Urinary bladder (tissue), 2 donors: Measurements from ENCODE around the gene TRIP10. TPM values are rescaled to one million over a fixed set of nuclear protein-coding genes. Genes with fewer than 3 reads are reported as not detected.

Source experiments
- polyA plus RNA-seq: library from polyadenylated mRNA; stranded (reverse); fragments of 200-250 nt; gene quantifications from one replicate; pipeline ENCODE4 v1.2.3, GENCODE V29; 2013
- total RNA-seq: library from RNA; depleted of rRNA; stranded (reverse); fragments of >200 nt; gene quantifications from one replicate; pipeline ENCODE4 v1.2.3, GENCODE V29; 2014
- donor health status: healthy.

TRIP10 gene
- total and polyA plus RNA-seq, 2 donors, result 28.5 to 113 TPM

Other genes with a start within 250 kb of the TRIP10 start
- 2.5 TPM for gene TUBB4A, start 237.4 kb upstream of the TRIP10 start, total RNA-seq
- 2.6 TPM for gene TUBB4A, start 237.4 kb upstream of the TRIP10 start, polyA plus RNA-seq
- gene TNFSF9, start 208.7 kb upstream of the TRIP10 start, total RNA-seq, result 0.53 TPM
- gene TNFSF9, start 208.7 kb upstream of the TRIP10 start, polyA plus RNA-seq, result 0.91 TPM
- gene CD70, start 148.5 kb upstream of the TRIP10 start, total RNA-seq, result not detected
- not detected for gene CD70, start 148.5 kb upstream of the TRIP10 start, polyA plus RNA-seq
- gene TNFSF14, start 69.5 kb upstream of the TRIP10 start, total RNA-seq, result 0.48 TPM
- 1.9 TPM for gene TNFSF14, start 69.5 kb upstream of the TRIP10 start, polyA plus RNA-seq
- 38.9 TPM for gene C3, start 19.0 kb upstream of the TRIP10 start, total RNA-seq
- gene C3, start 19.0 kb upstream of the TRIP10 start, polyA plus RNA-seq, result 1,354 TPM
- 23.2 TPM for gene GPR108, start 2.1 kb upstream of the TRIP10 start, total RNA-seq
- gene GPR108, start 2.1 kb upstream of the TRIP10 start, polyA plus RNA-seq, result 66.8 TPM
- 11.4 TPM for gene SH2D3A, start 27.8 kb downstream of the TRIP10 start, total RNA-seq
- gene SH2D3A, start 27.8 kb downstream of the TRIP10 start, polyA plus RNA-seq, result 5.5 TPM
- 4.4 TPM for gene VAV1, start 33.0 kb downstream of the TRIP10 start, total RNA-seq
- gene VAV1, start 33.0 kb downstream of the TRIP10 start, polyA plus RNA-seq, result 3.0 TPM
- gene ADGRE1, start 147.9 kb downstream of the TRIP10 start, total RNA-seq, result 0.53 TPM
- 0.10 TPM for gene ADGRE1, start 147.9 kb downstream of the TRIP10 start, polyA plus RNA-seq